ENCODE measurements around the gene SNX1. TPM values are rescaled to one million over a fixed set of nuclear protein-coding genes. Genes with fewer than 3 reads are reported as not detected.

The SNX1 gene
- total and polyA plus RNA-seq, 2 of the 8 experiments (the other 6 are each of a cell fraction or from before 2014, with no cell fraction given): 27.9 to 59.8 TPM

DNA sequence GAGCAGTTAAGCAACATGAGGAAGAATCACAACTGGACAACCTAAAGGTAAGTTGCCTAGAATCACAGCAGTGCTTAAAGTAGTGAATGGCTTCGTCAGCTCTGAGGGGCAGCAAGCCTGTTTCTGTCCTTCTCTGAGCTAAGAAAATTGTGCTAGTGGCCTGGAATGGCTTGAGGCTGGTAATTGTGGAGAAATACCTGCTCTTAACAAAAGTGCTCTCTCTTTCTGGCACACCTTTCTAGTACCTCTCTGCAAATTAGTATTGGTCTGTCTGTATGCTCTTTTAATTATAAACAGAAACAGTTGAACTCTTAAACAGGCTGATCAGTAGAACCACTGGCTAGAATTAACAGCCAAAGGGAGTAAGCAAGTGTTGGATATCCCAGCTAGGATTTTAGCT is 11.6 kb downstream of the SNX1 start:
- H3K56ac ChIP-seq (replicated peaks; ENCODE audit: insufficient read length, low read depth, low read length): no peak overlapping the region
- H3K9me3 ChIP-seq (ENCODE audit: insufficient read depth in 2 of 2, low read depth in 1 of 2, low read length in 1 of 2): no peaks in the 10 kb centered on the region
- H3K4me1 ChIP-seq (replicated peaks in 1 of 4; ENCODE audit: control insufficient read depth in 3 of 4, insufficient read depth in 4 of 4, low read length in 3 of 4): peaks cover 0 to 4% (median 0%) of the 10 kb centered on the region in 4 experiments; a peak in 1 of 7 replicates
- no peak overlapping the region for H3K4me3 ChIP-seq (ENCODE audit: extremely low read depth in 1 of 4, insufficient read depth in 2 of 4, low read depth in 3 of 4, low read length in 4 of 4)
- no peak overlapping the region for H2BK20ac ChIP-seq (ENCODE audit: low read length)
- no peak overlapping the region for H3K9ac ChIP-seq (replicated peaks in 1 of 4; ENCODE audit: extremely low read depth in 1 of 4, low read depth in 3 of 4, low read length in 3 of 4)
- WGBS, 2 experiments (ENCODE audit: extremely low coverage in 1 of 2, insufficient coverage in 1 of 2, insufficient read length in 1 of 2, insufficient replicate concordance in 2 of 2, low coverage in 1 of 2, low lambda C conversion rate in 2 of 2, missing lambda C conversion rate in 1 of 2): 69% methylated on average over 1 of the region's 1 CpG; no CpG with 5 or more reads in 1 of the 2 experiments
- no peaks in the 10 kb centered on the region for H3K36me3 ChIP-seq (ENCODE audit: control insufficient read depth in 2 of 4, insufficient read depth in 4 of 4, low read length in 3 of 4)
- H4K91ac ChIP-seq (replicated peaks; ENCODE audit: insufficient read length, low read length): no peak overlapping the region
- no peak overlapping the region for H2BK120ac ChIP-seq (replicated peaks; ENCODE audit: low read depth, low read length)
- DNase-seq (ENCODE audit: low read depth in 1 of 2, low spot score in 2 of 2): no peak
- no peak overlapping the region for H3K23ac ChIP-seq (ENCODE audit: insufficient read length)
- H3K79me2 ChIP-seq (ENCODE audit: control insufficient read depth in 1 of 2, insufficient read depth in 2 of 2, low read length in 2 of 2): peaks cover 0 to 38% of the 10 kb centered on the region in 2 experiments; a peak in 2 of 4 replicates
- no peak overlapping the region for H4K5ac ChIP-seq (ENCODE audit: insufficient read length, low read depth, low read length)
- TF ChIP-seq JUN (IDR thresholded peaks at IDR 0.05; ENCODE audit: low read depth, low read length) (no peak), GTF2F1 (IDR thresholded peaks at IDR 0.05; ENCODE audit: borderline replicate concordance, low read depth, low read length) (no peak), CHD2 (IDR thresholded peaks at IDR 0.05; ENCODE audit: low read length) (no peak), NRF1 (IDR thresholded peaks at IDR 0.05; ENCODE audit: low read depth, low read length) (no peak), SP1 (IDR thresholded peaks at IDR 0.05; ENCODE audit: low read depth, low read length) (no peak)
- TF ChIP-seq, protein P1, sequence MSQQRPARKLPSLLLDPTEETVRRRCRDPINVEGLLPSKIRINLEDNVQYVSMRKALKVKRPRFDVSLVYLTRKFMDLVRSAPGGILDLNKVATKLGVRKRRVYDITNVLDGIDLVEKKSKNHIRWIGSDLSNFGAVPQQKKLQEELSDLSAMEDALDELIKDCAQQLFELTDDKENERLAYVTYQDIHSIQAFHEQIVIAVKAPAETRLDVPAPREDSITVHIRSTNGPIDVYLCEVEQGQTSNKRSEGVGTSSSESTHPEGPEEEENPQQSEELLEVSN (IDR thresholded peaks at IDR 0.05): no peak
- H3K27ac ChIP-seq (ENCODE audit: low read depth, low read length): no peak overlapping the region
- H3K23me2 ChIP-seq (ENCODE audit: low read depth, low read length): no peaks in the 10 kb centered on the region
- H2BK12ac ChIP-seq (ENCODE audit: low read depth, low read length): no peak overlapping the region
- ChIA-PET CTCF (ENCODE audit: partially characterized antibody) (interaction anchor here (0.6 to 0.9 kb wide), 2 partner anchors 162 to 269 kb away, joined by 3 to 4 read pairs; no protein-coding TSS in a partner anchor), POLR2A (ENCODE audit: partially characterized antibody) (interaction anchor here (0.6 to 1.0 kb wide), 2 partner anchors 23 to 50 kb away, joined by 3 read pairs; no protein-coding TSS in a partner anchor)
- no peak overlapping the region for H3K4me2 ChIP-seq (ENCODE audit: insufficient read depth in 1 of 2, low read depth in 2 of 2, low read length in 2 of 2)
- no peak overlapping the region for H2BK5ac ChIP-seq (ENCODE audit: low read depth, low read length)
- no peak overlapping the region for H2BK15ac ChIP-seq (ENCODE audit: low read length)
- no peak overlapping the region for H3K14ac ChIP-seq (ENCODE audit: insufficient read length)
- no peaks in the 10 kb centered on the region for H3K79me1 ChIP-seq (ENCODE audit: low read depth, low read length)
- H2AK5ac ChIP-seq (ENCODE audit: low read depth, low read length): no peak overlapping the region
- peaks cover 0 to 1% of the 10 kb centered on the region in 2 experiments for H4K20me1 ChIP-seq (replicated peaks in 1 of 2; ENCODE audit: control insufficient read depth in 1 of 2, insufficient read depth in 2 of 2, low read length in 2 of 2)
- H3K27me3 ChIP-seq (replicated peaks in 1 of 4; ENCODE audit: control insufficient read depth in 3 of 4, extremely low read depth in 1 of 4, insufficient read depth in 3 of 4, low read length in 3 of 4): peaks cover 0 to 1% (median 0%) of the 10 kb centered on the region in 4 experiments; a peak in 1 of 7 replicates
- no peak overlapping the region for H3K4ac ChIP-seq (replicated peaks; ENCODE audit: insufficient read length, low read depth, low read length)
- no peak overlapping the region for H2AFZ ChIP-seq (ENCODE audit: low read length)
- no peak overlapping the region for H4K8ac ChIP-seq (ENCODE audit: extremely low read depth, insufficient read depth, low read length)
- no peak for FAIRE-seq
- H3K18ac ChIP-seq (ENCODE audit: extremely low read depth, low read length): no peak overlapping the region

Measured in H1 (cell line).